NAMALWA (cell line): ENCODE measurements around the gene HDLBP.

Experiments used
- DNase-seq: peaks from one replicate; pipeline ENCODE4 v3.0.0-alpha.2; 2015; ENCODE audit warnings: low spot score

Gene HDLBP

DNA sequence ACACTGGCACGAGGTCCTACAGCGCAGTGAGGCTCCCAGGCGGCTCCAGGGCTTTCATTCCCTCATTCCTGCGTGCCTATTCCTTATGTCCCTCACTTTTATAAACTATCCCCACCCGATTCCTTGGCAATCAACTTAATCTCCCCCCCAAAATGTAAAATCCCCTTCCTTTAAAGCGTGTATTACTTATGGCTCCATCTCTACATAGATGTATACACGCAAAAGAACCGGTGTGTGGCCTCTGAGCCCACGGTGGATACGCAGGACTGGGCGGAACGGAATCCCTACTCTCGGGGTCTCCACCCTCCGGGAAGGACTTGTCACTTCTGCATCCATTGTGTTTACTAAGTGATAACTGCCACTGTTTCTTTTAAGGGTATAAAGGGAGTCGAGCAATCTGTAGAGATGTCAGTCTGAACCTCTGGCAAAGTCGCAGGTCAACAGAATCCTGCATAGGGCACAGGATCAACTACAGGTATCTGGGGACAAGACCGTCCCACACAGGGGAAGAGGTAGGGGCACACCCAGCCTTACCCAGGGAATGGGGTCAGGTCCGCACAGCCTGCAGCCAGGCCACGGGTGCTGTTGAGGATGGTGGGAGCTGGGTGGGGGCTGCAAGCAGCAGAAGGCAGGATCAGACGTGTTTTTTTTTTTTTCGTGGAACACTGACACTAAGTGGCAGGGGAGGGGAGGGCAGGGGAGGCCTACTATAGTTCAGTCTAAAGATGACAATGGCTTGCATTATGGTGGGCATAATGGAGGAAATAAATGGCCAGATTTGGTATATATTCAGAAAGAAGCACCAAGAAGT, 42.1 kb downstream of the HDLBP start:
- DNase-seq, result no peak

DNA sequence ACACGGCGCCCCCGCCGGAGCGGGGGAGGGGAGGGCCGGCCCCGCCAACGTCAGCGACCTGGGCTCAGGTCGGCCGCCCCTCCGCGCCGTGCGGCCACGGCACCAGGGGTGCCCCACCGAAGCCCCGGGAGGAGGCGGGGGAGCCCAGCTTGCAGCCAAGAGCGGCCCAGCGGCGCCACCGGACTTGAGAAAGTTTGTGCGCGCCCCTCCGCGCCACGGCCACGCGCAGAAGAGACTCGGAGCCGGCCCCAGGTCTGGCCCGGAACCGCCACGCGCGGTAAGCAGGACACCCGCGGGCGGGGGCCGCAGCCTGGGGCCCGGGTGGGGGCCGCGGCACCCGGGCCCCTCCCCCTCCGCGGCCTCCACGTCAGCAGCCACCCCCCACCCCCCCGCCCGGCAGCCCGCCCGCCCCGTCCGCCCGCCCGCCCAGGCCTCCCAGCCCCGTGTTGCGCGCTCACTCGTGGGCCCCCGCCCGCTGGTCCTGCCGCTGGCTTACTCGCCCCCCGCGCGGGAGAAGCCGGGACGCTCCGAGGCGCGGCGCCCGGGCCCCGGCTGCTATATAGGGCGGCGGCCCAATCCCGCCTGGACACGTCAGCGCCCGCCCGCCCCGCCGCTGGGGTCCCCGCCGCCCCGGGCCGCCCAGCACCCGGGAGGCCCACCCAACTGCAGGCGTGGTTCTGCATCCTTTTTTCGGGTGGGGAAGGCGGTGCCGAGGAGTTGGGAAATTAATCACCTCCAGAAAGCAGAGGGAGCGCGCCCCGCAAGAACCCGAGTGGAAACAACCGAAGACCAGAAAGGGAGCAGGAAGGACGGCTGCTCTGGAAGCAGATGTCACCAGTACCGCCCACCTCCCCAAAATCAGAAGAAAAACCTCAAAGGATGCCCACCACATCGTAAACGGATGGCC, 42.9 kb downstream of the HDLBP start:
- no peak for DNase-seq

DNA sequence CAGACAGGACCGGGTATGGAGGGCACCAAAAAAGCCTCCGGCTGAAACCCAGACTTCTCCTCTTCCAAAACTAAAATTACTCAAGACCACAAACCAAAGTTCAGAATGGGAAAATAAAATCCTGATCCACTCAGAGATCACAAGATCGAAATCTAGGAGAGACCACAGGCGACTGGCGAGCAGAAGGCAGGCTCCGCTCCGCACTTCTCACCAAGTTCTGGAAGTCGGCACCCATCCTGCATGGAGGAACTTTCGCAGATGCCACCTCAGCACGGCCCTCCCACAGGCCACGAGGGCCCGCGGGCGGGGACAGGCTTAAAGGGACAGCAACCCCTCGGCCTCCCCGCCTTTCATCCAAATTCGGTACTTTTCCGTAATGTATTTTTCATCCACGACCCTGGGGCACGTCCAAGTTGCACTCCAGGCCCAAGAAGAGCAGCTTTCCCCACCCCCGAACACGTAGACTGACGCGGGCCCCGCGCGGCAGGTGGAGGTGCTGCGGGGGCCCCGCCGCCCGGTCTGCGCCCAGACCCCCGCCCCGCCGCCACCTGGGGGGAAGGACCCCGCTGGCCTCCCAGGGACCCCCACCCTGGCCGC, 43.7 kb downstream of the HDLBP start:
- no peak for DNase-seq

DNA sequence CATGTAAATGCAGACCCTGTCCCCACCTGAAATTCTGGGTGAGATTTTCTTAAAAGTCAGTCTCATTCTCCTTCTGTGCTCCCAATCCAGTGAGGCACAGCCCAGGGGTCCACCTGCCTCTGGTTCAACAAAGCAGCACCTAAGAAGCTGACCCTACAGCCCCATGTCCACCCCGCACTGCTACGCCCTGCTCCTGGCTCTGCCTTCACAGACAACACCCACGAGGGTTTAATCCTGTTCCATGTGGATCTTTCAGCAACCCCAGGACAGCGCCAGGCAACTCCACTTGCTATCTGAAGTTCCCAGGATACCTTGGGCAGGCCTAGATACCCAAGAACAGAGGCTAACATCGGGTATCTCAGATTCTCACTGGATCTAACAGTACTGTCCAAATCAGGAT, 44.9 kb downstream of the HDLBP start:
- no peak for DNase-seq

DNA sequence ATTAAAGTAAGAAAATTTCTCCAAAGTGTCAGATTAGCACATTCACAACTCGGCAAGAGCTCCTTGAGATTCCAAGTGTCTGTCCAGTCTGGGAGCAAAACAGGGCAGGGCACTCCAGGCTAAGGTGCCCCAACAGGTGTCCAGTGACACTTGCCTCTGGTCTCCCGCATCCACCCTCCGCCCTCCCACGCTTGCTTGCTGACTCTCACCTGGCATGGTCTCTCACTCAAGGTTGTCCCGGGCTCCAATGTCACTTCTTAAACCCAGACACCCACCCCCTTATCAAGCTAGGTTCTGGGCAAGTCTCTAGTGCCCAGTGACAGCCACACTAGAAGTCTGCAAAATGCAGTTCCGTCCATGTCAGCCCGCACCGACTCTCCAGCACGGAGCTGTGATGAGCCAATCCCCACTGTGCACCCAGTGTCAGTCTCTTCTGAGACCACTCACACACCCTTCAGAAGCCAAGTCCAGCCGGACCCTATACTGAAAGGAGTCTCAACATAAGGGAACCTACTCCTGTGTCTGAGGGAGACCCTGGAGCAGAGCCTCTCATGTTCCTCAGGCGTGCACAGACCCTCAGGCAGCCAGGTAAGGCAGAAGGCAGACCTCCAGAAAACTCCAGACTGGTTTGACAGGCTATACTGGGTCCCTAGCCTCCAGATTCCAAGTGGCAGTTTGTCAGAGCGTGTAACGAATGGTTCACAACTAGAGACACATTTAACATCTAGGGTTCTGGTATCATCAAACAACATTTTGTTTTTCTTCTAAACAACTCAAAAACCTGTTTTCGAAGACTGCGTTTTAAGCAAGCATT, 45.6 kb downstream of the HDLBP start:
- no peak for DNase-seq

DNA sequence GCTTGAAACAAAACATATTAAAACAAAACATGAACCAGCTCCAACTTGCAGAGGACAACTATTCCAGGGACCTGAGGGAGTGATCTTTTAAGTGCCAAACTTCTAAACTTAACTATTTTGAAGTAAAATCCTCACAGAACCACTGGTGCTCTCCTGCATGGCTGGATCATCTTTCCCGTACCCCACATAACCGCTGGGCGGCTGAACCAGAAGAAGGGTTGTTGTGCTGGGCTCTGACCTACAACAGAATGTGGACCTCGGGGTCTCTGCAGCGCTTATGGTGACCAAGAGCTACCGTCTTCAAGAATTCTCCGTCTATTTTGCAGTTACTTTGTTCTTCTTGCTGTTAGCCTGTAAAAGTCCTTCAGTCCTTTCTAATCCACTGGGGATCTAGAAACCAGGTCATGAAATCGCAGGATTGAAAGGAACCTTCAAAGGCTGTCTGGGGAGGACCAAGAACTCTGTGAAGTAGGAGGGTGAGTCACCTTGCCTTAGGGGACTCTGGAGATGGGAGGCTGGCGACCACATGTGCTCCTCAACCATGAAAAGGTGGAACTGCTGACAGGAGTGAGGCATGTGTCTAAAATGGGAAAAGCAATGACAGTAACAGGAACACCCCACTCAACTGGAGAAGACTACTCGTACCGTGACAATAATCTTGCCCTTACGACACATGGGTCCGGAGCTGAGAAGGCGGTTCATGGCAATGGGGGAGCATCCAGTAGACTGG, 46.6 kb downstream of the HDLBP start:
- DNase-seq, result no peak

DNA sequence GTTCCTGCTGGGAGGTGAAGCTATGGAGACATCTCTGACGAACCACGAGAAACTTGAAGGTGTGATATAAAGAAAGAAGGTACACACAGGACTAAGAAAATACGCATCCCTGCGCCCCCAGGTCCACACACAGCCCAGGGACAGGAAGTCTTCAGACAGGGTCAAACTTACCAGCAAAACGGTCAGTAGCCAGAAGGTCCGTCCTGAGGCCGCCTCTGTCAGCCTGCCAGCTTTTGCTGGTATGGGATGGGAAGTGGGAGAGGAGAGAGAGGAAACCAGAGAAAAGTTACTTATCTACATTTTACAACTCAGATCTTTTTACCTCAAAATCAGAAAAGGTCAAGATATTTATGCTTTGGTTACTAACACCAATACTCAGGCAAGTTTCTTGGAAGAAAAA, 47.2 kb downstream of the HDLBP start:
- no peak for DNase-seq

DNA sequence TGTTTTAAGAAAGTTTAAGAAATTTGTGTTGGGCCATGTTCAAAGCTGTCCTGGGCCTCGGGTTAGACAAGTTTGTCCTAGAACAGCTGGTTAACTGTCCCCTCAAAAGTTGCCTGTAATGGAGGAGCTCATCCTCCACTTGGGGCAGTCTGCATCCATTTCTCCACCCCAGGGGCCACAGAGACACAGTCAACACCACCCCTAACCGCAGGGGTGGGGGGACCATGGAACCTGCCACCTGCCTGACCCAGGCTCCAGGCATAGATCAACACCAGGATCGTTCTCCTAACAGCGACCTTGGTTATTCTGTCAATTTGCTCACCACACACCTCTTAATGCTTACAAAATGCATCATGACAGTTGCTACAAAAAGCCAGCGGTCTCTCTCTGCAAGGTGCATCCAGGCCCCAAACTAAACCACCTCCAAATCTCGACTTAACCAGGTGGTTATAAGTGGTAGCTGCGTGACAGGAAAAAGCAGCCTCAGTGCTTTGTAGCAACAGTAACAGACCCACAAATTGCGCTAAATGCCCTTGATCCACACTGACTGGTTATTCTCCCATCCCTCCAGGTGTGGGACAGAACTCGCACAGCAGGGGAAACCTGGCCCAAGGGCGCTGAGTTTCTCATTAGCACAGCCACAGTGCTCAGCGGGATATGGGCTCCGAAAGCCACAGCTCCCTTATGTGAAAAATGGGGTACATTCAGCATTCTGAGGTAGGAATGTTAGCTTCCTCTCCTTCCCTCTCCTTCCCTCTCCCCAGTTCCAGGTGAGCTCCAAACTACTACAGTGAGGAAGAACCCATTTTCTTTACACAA, 48.0 kb downstream of the HDLBP start:
- DNase-seq, result no peak

DNA sequence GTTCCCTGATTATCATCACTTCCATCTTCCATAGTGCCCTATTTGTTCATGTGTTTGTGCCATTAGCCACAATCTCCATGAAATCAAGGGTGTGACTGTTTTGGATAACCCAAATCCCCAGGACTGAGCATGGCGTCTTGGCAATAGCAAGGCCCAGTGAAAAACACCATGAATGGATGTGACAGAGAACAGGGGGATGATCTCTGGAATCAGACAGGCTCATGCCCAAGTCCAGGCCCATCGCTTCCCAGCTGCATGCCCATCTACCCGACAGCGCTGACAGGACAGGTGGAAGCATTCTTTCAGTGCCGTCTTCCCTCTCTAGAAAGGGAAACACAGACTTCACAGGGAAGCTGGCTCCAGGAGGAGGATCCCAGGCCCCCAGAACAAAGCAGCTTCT, 50.0 kb downstream of the HDLBP start:
- DNase-seq, result no peak

DNA sequence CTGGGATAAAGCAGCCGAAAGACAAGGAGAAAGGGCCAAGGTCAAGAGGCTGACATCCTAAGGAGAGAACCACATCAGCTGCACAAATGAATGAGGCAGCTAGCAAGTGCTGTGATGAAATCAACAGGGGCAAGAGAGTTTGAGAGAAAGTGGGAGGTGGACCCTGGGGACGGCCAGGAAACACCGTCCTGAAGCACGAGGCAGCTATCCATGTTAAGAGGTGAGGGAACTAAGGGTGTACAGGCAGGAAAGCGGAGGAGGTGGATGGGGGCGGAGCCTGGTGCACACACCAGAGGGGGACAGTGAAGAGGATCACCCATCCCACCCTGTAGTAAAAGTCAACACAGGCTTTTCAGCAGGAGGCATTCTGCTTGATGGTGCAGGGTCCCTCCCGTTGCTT, 52.4 kb downstream of the HDLBP start:
- DNase-seq, result no peak

DNA sequence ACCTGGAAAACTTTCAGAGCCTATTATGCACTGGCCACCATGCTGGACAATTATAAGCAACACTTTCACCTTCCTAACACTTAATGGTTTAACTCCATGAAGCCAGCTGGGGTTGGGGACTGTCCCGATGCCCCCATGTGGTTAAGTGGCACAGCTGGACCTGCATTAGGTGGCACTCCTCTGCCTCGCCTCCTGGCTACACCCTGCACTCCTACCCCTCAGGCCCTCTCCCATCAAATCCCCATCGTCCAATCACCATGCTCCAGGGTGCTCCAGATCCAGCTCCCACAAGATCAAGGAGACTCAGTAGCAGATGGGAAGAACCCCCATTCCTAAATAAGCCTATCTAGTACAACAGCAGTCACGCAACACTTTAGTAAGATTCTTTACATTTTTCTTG, 53.8 kb downstream of the HDLBP start:
- DNase-seq, result no peak

DNA sequence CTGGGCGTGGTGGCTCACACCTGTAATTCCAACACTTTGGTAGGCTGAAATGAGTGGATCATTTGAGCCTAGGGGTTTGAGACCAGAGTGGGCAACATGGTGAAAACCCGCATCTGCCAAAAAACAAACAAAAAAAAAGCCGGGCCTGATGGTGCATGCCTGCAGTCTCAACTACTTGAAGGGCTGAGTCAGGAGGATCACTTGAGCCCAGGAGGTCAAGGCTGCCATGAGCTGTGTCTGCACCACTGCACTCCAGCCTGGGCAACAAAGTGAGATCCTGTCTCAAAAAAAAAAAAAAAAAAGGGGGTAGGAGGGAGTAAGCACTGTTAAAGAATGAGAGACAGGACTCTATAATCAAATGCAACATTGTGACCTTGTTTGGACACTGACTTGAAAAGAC, 54.6 kb downstream of the HDLBP start:
- DNase-seq, result no peak

DNA sequence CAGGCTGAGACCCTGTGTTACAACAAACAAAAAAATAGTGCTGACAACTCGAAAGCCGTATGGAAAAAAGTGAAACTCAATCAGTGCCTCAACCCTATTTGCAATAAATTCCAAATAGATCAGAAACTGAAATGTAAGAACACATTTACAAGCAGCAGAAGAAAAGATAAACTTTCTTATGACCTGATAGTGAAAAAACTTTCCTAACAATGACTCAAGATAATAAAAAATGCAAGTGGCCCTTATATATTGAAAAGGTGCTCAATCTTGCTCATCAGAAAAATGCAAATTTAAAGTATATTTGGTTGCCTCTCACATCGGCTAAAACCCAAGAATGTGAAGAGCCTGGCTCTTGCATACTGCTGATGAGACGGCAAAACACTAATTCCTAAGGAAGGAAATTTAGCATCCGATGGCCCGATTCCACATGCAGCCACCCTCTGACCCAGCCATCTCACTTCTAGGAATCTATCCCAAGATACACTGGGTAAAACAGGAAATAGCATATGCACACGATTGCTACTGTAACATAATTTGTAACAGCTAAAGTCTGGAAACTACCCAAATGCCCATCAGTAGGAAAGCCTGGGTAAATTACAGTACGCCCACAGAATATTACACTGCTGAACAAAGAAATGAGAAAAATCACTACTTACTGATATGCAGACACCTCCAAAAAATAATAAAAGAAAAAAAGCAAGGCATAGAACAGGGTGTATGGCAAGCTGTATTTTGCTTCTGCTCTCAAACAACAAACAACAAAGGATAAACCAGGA, 56.8 kb downstream of the HDLBP start:
- no peak for DNase-seq

DNA sequence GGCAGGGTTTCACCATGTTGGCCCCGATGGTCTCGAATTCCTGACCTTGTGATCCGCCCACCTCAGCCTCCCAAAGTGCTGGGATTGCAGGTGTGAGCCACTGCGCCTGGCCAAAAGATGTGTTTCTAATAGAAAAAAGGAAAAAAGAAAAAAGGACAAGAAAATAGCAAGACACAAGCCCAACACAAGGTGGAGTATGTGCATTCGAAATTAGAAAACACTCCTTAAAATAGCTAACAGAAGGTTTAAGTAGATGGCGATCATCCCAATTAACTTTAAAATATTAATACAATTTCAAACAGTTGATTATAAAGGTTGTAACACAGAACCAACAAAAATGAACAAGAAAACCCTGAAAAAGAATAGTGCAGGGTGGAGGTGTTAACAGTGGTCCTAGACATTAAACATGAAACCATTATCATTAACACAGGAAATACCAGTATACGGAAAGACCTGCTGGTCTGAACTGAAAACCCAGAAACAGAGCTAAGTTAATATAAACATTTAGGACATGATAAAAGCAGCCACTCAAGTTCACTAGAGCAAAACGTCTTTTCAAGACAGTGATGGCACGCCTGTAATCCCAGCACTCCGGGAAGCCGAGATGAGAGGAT, 57.9 kb downstream of the HDLBP start:
- DNase-seq, result peak; percentile 7

DNA sequence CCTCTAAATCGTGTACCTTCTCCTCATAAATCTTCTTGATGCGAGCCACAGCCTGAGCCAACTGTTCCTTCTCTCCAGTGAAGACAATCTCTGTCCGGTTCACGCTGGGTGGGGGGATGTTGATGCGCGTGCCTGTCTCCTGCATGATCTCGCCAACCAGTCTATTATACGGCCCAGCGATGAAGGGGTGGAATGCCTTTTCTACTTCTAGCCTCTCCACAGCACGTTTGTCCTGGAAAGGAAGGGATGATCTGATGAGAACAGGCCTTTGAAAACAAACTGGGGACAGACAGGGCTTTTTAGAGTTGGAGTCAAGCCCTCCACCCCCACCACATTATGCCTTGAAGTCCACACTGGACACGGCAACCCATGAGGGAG, 59.3 kb downstream of the HDLBP start:
- no peak for DNase-seq

DNA sequence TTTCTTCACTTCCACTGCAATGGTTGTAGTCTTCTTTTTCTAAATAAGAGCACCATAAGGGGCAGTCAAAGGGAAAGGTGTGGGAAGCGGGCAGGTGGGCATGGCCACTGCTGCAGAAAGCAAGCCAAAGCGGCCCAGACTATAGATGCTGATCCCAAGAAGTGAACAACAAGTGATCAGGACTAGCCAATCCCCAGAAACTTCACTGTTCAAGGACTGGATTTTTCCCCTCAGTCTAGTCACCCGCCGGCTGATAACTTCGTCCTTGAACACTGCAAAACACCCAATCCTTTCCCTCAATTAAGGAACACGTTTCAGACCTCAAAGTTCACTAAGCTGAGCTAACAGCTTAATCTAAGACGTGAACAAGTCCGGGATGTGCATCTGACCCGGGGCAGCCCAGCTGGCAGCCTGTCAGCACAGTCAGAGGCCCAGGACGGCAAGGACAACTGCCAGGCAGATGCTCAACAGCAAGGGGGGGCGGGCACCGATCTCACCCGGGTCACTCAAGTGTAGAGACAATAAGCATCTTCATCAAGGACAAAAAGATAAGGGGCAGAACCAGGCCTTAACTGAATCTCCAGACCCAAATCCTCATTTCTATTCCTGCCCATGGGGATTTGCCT, 59.8 kb downstream of the HDLBP start:
- no peak for DNase-seq

DNA sequence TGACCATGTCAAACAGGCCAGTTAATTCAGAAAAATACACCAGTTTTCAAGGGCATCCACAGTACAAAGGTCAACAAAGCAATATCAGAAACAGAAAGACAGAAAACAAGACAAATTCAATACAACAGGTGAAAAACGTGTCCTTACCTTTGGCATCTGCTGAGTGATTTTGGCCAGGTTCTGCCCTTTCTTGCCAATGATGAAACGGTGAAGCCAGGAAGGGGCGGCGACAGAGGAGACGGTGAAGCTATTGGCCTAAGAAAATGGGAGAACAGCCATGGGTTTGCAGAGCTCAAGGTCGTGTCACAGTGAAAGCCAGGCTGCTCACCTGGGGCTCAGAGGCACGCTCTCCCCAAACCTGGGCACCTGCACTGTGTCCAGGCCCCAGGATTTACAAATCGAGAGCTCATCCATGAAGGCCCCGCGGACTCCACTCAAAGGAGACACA, 60.5 kb downstream of the HDLBP start:
- no peak for DNase-seq

DNA sequence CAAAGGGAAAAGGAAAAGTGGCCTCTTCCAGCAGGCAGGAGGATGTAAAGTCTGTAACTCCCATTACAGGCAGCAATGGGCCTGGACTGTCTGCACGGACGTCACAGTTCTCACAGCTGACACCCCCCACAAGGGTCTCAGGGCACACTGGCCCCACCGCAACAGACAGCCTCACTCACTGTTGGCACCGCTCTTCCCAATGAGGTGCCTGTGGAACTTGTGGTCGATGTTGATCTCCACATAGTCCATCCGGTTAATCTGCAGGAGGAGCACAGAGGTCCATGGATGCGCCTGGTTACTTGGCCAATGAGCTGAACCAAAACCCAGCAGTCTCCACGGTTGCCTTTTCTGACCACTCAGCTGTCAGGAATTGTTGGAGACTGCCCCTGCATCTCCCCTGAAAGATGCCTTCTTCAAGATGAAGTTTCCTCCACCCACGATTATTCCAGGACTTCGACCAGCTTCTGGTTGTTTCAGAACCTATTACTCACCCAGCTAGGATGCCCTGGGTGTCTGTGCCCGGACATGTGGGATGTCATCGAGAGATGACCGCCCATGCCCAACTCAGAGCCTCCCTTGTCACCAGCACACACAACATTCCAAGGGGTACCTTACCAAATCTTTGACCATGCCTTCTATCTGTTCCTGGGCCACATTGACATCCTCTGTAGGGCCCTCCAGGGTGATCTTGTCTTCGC, 62.5 kb downstream of the HDLBP start:
- DNase-seq, result no peak
